Activated T-cell treated with anti-CD3 and anti-CD28 coated beads, Interleukin-2, amount 50 U/mL, for 4 hours (primary cell): ENCODE results near the gene TPO. TPM values are rescaled to one million over a fixed set of nuclear protein-coding genes. Genes with fewer than 3 reads are reported as not detected.

ENCODE experiments used
- ATAC-seq, 2 donors: fragments of 200-7000 bp; cut with Tn5 transposase; one replicate each; pipeline ENCODE4 v1.10.0; 2021
- DNase-seq: peaks from one replicate; pipeline ENCODE4 v3.0.0-alpha.2; 2020
- H3K27me3 Mint-ChIP-seq: one replicate; pipeline ENCODE4 v1.8.0; 2021; ENCODE audit warnings: low read depth, mixed read lengths
- H3K36me3 Mint-ChIP-seq: one replicate; pipeline ENCODE4 v1.8.0; 2022; ENCODE audit warnings: mixed read lengths; ENCODE audit not compliant: insufficient read depth
- H3K4me1 Mint-ChIP-seq: one replicate; pipeline ENCODE4 v1.8.0; 2021; ENCODE audit warnings: low read depth, mixed read lengths
- H3K4me3 Mint-ChIP-seq: one replicate; pipeline ENCODE4 v1.8.0; 2021; ENCODE audit warnings: mild to moderate bottlenecking, moderate library complexity, mixed read lengths
- H3K9me3 Mint-ChIP-seq: one replicate; pipeline ENCODE4 v1.8.0; 2021; ENCODE audit warnings: mixed read lengths
- total RNA-seq, 3 donors: library from RNA; stranded (reverse); gene quantifications; one replicate each; pipeline ENCODE4 v1.2.1, GENCODE V29; 2021

Gene TPO
- total RNA-seq, 3 donors from 2014 or later, result not detected

DNA sequence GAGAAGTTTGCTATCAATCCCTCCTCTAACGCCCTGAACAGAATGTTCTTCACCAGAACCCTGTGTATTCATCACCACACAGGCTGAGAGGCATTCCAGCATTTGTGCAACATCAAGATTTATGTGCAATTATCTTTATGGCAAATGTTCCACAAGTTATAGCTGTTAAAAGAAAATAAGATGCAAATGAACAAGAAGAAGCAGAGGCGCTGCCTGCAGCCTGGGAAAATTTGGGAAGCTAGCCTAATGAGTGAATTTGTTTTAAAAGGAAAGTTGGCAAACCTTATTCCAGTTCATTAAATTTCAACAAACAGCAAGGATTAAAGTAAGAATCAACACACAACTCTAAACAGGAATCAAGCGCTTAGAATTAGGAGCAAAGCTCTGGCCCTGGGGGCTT, 5.3 kb downstream of the TPO start:
- ATAC-seq, result no peak
- H3K36me3 Mint-ChIP-seq, result no peaks in the 10 kb centered on the region
- no peak overlapping the region for H3K4me3 Mint-ChIP-seq

DNA sequence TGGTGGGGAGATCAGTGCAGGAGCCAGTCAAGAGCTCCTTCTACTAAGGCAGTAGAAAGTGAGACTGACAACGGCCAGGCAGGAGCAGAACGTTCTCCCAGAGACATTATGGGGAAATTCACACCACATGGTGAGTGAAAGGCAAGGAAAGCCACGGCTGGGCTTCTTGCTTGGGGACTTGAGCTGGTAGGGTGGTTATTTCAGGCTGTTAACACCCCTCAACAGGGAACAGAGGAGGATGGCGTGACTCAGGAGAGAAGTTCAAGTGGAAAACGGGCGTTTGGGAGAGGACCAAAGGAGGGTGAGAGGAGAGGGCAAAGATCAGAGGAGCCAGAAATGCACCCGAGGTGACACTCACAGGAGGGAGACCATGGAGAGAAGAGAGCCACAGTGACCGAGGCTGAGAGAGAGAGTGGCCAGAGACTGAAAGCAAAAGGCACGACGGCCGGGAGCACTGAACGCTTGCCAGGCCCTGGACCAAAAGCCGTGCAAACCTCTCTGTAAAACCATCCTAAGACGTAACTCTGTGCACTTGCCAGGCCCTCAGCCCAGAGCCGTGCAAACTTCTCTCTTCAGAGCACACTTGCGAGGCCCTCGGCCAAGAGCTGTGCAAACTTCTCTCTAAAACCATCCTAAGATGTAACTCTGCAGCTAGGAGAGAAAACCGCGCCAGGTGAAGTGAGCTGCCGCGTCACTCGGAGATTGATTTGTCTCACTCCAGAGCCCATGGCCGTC, 7.7 kb downstream of the TPO start:
- Mint-ChIP-seq H3K27me3 (no peaks in the 10 kb centered on the region), H3K9me3 (no peaks in the 10 kb centered on the region), H3K36me3 (no peaks in the 10 kb centered on the region), H3K4me1 (no peaks in the 10 kb centered on the region), H3K4me3 (no peak overlapping the region)
- DNase-seq (no peak), ATAC-seq (no peak)

More for the DNA sequence above, 5.3 kb downstream of the TPO start:
- H3K9me3 Mint-ChIP-seq, result no peaks in the 10 kb centered on the region
- H3K27me3 Mint-ChIP-seq, result peaks cover under 1% of the 10 kb centered on the region
- no peaks in the 10 kb centered on the region for H3K4me1 Mint-ChIP-seq
- DNase-seq, result no peak

DNA sequence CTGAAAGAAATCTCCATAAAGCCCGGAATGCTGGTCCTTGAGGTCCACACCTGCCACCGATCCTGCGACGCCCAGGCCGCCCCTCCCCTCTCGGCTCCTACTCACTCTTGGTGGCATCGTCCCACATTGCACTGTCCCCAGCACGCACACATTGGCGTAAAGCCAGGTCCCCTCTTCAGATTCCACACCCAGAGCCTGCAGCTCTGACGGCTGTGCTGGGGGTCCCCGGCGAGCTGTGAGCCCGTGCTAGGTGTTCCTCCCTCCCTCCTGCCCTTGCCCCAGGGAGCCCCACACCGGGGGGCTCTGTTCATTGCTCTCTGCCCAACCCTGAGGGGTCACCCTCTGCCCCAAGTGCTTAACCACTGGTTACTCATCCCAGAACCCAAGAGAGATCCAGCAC, 8.5 kb downstream of the TPO start:
- H3K9me3 Mint-ChIP-seq, result no peaks in the 10 kb centered on the region
- DNase-seq, result no peak
- no peaks in the 10 kb centered on the region for H3K4me1 Mint-ChIP-seq
- no peak for ATAC-seq
- H3K27me3 Mint-ChIP-seq, result no peaks in the 10 kb centered on the region
- H3K36me3 Mint-ChIP-seq, result no peaks in the 10 kb centered on the region
- no peak overlapping the region for H3K4me3 Mint-ChIP-seq

DNA sequence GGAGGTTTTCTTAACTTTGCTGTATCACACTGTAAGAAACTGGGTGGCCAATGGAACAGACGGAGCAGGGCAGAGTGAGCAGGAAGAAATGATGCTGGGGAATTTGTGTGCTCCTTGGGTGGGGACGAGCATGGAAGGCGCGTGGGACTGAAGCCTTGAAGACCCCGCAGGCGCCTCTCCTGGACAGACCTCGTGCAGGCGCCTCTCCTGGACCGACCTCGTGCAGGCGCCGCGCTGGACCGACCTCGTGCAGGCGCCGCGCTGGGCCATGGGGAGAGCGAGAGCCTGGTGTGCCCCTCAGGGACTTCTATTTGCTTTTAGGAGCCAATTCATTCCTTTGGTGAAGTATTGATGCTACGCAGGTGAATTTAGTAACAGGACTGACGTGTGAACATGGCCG, 8.9 kb downstream of the TPO start:
- ATAC-seq (no peak), DNase-seq (no peak)
- no peaks in the 10 kb centered on the region for H3K9me3 Mint-ChIP-seq
- no peaks in the 10 kb centered on the region for H3K36me3 Mint-ChIP-seq
- no peaks in the 10 kb centered on the region for H3K4me1 Mint-ChIP-seq
- H3K27me3 Mint-ChIP-seq, result no peaks in the 10 kb centered on the region
- no peak overlapping the region for H3K4me3 Mint-ChIP-seq

DNA sequence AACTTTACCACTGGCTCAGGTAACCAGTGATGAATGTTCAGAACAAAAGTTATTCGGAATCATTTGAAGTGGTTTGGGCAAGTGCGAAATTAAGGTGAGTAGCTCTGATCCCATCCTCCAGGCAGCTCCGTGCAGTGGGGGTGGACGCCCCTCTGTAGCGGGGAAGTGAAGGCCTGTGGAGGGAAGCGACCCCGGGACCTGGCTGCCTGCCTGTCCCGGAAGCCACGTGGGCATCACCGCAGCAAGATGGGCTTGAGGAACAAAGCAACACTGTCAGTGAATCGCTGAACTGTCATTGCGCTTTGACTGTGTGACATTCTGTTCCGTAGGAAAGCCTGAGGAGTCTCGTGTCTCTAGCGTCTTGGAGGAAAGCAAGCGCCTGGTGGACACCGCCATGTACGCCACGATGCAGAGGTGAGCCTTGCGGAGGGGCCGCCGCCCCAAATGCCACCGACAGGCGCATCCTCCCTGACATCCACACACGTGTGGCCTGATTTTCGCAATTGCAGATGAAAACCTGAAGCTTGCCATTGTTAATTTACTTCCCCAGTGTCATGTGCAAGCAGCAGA, 9.5 kb downstream of the TPO start:
- no peak for DNase-seq
- no peaks in the 10 kb centered on the region for H3K4me1 Mint-ChIP-seq
- ATAC-seq, result no peak
- no peaks in the 10 kb centered on the region for H3K36me3 Mint-ChIP-seq
- no peaks in the 10 kb centered on the region for H3K9me3 Mint-ChIP-seq
- H3K4me3 Mint-ChIP-seq, result no peak overlapping the region
- H3K27me3 Mint-ChIP-seq, result no peaks in the 10 kb centered on the region

DNA sequence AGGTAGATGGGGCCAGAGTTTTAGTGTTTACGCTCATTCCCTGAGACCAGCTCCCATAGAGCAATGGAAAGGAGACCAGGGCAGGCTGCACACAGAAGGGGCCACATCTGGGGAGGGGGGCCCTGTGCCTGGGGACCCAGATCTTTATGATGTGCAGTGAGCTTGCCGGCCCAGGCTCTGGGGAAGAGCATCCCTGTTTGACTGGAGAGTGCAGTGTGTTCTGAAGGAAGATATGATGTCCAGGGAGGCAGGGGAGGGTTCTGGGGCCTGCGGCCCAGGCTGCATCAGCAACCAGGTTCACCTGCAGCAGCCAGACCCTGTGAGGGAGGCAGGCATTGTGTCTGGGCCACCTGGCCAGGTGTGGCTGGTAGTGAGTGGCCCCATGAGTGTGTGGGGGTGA, 13.8 kb downstream of the TPO start:
- H3K4me3 Mint-ChIP-seq, result no peak overlapping the region
- H3K4me1 Mint-ChIP-seq, result no peaks in the 10 kb centered on the region
- no peaks in the 10 kb centered on the region for H3K9me3 Mint-ChIP-seq
- no peak for ATAC-seq
- H3K27me3 Mint-ChIP-seq, result no peaks in the 10 kb centered on the region
- DNase-seq, result no peak
- H3K36me3 Mint-ChIP-seq, result no peaks in the 10 kb centered on the region

DNA sequence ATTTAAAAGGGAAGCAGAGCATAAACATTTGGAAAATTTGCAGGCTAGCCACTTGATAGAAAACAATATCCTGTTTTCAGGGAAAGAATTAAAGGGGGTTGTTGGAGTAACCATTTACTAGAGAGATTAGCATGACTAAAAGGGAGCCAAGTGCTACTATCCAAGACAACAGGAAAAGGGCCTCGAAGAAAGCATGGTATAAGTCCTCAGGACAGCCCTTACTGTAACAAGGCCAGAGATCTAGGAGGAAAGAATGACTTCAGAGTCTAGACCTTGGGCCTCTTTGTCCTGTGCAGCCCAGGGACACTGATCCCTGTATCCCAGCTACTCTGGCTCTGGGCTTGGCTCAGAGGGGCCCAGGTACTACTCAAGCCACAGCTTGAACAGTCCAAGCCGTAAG, 16.6 kb downstream of the TPO start:
- no peaks in the 10 kb centered on the region for H3K36me3 Mint-ChIP-seq
- ATAC-seq (no peak), DNase-seq (no peak)
- H3K9me3 Mint-ChIP-seq, result no peaks in the 10 kb centered on the region
- no peaks in the 10 kb centered on the region for H3K4me1 Mint-ChIP-seq
- H3K4me3 Mint-ChIP-seq, result no peak overlapping the region
- H3K27me3 Mint-ChIP-seq, result no peaks in the 10 kb centered on the region

DNA sequence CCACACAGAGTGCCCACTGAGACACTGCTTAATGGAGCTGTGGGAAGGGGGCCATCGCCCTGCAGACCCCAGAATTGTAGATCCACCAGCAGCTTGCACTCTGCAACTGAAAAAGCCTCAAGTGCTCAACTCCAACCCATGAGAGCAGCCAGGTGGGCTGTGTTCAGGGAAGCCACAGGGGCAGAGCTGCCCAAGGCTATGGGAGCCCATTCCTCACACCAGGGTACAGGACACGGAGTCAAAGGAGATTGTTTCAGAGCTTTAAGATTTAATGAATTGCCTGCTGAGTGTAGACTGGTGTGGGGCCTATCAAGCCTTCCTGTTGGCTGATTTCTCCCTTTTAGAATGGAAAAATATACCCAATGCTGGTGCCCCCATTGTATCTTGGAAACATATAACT, 17.2 kb downstream of the TPO start:
- Mint-ChIP-seq H3K27me3 (no peaks in the 10 kb centered on the region), H3K4me1 (no peaks in the 10 kb centered on the region), H3K36me3 (no peaks in the 10 kb centered on the region), H3K4me3 (no peak overlapping the region), H3K9me3 (no peaks in the 10 kb centered on the region)
- ATAC-seq (no peak), DNase-seq (no peak)

DNA sequence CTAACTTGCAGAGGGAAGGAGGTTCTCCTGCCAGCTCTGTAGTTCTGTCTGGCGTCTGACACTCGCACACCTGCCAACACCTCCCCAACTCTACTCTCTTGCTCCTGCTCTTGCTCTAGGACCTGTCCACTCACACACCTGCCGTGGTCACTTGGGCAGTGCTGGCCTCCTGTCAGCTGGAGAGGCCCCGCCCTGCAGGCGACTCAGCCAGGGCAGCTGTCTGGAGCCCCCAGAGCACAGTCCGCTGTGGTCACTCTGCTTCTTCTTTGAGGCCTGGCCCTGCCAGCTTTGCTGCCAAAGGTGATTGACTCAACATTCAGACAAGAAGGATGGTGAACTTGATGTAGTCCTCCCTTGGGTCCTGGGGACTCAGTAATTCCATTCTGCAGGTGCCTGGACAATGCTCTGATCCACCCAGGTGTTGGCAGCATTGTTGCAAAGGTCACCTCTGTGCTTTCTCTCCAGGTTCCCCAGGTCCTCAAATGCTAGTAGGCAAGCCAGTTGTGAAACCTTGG, 18.7 kb downstream of the TPO start:
- DNase-seq (no peak), ATAC-seq (no peak)
- Mint-ChIP-seq H3K27me3 (no peaks in the 10 kb centered on the region), H3K9me3 (no peaks in the 10 kb centered on the region), H3K36me3 (no peaks in the 10 kb centered on the region), H3K4me1 (no peaks in the 10 kb centered on the region), H3K4me3 (no peak overlapping the region)

DNA sequence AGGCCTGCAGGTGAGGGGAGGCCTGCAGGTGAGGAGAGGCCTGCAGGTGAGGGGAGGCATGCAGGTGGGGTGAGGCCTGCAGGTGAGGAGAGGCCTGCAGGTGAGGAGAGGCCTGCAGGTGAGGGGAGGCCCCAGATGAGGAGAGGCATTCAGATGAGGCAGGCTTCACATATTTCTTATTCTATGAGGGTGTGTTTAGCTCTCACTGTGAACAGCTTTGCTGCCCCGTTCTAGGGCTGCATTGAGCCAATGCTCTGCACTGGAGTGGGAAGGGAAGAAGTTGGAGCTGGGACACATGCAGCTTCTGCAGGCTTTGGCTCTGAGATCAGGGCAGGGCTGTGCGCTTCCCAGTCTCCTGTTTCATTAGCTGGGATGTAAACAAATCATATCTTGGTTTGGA, 19.5 kb downstream of the TPO start:
- ATAC-seq (no peak), DNase-seq (no peak)
- no peaks in the 10 kb centered on the region for H3K9me3 Mint-ChIP-seq
- H3K4me1 Mint-ChIP-seq, result no peaks in the 10 kb centered on the region
- H3K27me3 Mint-ChIP-seq, result no peaks in the 10 kb centered on the region
- H3K36me3 Mint-ChIP-seq, result no peaks in the 10 kb centered on the region
- H3K4me3 Mint-ChIP-seq, result no peak overlapping the region

DNA sequence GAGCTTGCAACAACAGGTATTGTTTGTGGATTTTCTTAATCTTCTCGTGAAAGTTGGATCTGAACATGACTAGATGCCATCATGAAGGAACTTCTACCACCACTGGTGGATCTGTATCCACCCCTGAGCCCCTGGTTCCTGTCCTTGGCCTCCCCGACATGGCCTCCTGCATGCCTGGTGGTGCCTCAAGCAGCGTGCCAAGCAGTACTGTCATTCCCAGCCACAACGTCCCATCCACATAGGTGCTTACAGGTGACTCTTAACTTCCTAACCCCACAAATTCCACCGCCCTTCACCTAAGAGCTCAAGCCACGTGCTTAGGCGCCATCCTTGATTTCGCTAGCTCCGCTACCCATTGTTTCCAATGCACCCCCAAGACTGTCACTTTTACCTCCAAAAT, 23.1 kb downstream of the TPO start:
- Mint-ChIP-seq H3K27me3 (peaks cover 2% of the 10 kb centered on the region), H3K4me1 (no peaks in the 10 kb centered on the region), H3K36me3 (no peaks in the 10 kb centered on the region), H3K9me3 (no peaks in the 10 kb centered on the region), H3K4me3 (no peak overlapping the region)
- ATAC-seq, result no peak
- no peak for DNase-seq

DNA sequence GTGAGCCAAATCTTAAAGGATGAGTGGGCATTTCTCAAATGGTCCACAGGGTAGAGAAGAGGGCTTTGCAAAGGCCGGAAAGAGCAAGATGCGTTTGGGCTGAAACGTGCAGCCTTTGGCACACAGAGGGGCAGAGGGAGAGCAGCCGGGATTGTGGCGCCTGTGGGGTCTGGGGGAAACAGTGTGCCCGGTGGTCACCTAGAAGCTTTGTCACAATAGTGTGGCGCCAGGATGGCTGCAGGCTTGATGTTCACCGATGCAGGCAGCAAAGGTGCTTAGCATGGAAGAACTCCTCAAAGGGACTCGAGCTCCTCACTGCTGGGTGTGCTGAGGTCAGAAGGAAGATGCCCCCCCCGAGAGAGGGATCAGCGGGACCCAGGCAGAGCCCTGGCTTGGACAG, 23.8 kb downstream of the TPO start:
- ATAC-seq (no peak), DNase-seq (no peak)
- no peak overlapping the region for H3K4me3 Mint-ChIP-seq
- peaks cover 6% of the 10 kb centered on the region for H3K9me3 Mint-ChIP-seq
- no peaks in the 10 kb centered on the region for H3K36me3 Mint-ChIP-seq
- no peaks in the 10 kb centered on the region for H3K4me1 Mint-ChIP-seq
- peaks cover 2% of the 10 kb centered on the region for H3K27me3 Mint-ChIP-seq

DNA sequence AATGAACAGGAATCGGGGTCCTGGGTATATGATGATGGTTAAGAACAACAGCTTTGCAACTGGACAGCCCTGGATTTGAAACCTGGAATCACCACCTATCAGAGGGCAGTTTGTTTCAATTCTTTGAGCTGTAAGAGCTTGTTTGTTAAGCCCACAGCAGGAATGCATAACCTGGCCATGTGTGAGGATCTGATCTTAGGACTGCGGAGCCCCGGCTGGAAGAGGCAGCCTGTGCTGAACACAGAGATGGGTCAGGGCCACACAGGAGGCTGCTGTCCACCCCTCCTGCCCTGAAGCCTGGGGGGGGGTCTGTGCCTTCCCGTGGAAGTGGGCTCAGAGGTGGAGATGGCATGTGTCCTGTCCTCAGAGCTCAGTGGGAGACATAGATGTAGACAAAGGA, 24.3 kb downstream of the TPO start:
- DNase-seq (no peak), ATAC-seq (no peak)
- Mint-ChIP-seq H3K27me3 (peaks cover 2% of the 10 kb centered on the region), H3K9me3 (peaks cover 6% of the 10 kb centered on the region), H3K36me3 (no peaks in the 10 kb centered on the region), H3K4me1 (no peaks in the 10 kb centered on the region), H3K4me3 (no peak overlapping the region)

DNA sequence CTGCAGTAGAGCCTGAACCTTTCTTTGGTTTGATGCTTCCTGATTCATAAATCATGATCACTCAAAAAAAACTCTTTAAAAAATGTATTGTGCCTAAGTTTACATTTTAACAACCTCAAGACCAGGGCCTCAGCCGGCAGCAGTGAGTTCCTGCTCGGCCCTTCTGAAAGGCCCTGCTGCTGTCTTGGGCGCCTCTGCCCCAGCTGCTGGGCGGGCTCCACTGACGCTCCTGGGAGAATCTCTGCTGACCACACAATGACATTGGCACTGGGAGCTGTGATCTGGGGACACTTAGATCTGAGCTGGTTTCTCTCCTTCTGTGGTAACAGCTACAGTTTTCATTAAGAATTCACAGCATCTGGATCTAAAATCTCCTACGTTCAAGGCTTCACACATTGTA, 25.7 kb downstream of the TPO start:
- DNase-seq (no peak), ATAC-seq (no peak)
- no peak overlapping the region for H3K4me3 Mint-ChIP-seq
- H3K9me3 Mint-ChIP-seq, result peaks cover 6% of the 10 kb centered on the region
- peaks cover 2% of the 10 kb centered on the region for H3K27me3 Mint-ChIP-seq
- H3K4me1 Mint-ChIP-seq, result no peaks in the 10 kb centered on the region
- no peaks in the 10 kb centered on the region for H3K36me3 Mint-ChIP-seq

DNA sequence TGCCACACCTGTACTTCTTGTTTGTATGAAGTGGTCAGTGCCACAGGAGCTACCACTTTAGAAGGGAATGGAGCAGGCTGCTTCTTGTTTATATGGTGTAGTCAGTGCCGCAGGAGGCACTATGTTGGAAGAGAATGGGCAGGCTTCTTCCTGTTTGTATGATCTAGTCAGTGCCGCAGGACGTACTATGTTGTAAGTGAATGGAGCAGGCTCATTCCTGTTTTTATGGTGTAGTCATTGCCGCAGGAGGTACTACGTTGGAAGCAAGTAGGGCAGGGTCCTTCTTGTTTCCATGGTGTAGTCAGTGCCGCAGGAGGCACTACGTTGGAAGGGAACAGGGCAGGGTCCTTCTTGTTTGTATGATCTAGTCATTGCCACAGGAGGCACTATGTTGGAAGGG, 27.3 kb downstream of the TPO start:
- no peak overlapping the region for H3K4me3 Mint-ChIP-seq
- peaks cover 6% of the 10 kb centered on the region for H3K9me3 Mint-ChIP-seq
- ATAC-seq (no peak), DNase-seq (no peak)
- H3K36me3 Mint-ChIP-seq, result no peaks in the 10 kb centered on the region
- H3K27me3 Mint-ChIP-seq, result peaks cover 2% of the 10 kb centered on the region
- no peaks in the 10 kb centered on the region for H3K4me1 Mint-ChIP-seq
